ENCODE results near the gene GRAMD2B. TPM values are rescaled to one million over a fixed set of nuclear protein-coding genes. Genes with fewer than 3 reads are reported as not detected.

Gene GRAMD2B
- total RNA-seq, 1 experiment from 2014 or later, result 33.6 TPM

DNA sequence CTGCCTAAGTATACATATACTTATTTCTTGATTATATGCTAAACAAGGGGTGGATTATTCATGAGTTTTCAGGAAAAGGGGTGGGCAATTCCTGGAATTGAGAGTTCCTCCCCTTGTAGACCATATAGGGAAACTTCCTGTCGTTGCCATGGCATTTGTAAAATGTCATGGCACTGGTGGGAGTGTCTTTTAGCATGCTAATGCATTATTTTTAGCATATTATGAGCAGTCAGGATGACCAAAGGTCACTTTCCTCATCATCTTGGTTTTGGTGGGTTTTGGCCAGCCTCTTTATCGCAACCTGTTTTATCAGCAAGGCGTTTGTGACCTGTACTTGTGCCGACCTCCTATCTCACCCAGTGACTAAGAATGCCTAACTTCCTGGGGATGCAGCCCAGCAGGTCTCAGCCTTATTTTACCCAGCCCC lies 90.9 kb downstream of the GRAMD2B start:
- H3K4me3 ChIP-seq (ENCODE audit: low read length), result no peak overlapping the region
- no peak for TF ChIP-seq EZH2phosphoT487 (IDR thresholded peaks at IDR 0.05; ENCODE audit: borderline replicate concordance, low read length)
- TF ChIP-seq, protein P1, sequence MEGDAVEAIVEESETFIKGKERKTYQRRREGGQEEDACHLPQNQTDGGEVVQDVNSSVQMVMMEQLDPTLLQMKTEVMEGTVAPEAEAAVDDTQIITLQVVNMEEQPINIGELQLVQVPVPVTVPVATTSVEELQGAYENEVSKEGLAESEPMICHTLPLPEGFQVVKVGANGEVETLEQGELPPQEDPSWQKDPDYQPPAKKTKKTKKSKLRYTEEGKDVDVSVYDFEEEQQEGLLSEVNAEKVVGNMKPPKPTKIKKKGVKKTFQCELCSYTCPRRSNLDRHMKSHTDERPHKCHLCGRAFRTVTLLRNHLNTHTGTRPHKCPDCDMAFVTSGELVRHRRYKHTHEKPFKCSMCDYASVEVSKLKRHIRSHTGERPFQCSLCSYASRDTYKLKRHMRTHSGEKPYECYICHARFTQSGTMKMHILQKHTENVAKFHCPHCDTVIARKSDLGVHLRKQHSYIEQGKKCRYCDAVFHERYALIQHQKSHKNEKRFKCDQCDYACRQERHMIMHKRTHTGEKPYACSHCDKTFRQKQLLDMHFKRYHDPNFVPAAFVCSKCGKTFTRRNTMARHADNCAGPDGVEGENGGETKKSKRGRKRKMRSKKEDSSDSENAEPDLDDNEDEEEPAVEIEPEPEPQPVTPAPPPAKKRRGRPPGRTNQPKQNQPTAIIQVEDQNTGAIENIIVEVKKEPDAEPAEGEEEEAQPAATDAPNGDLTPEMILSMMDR (conservative IDR thresholded peaks at IDR 0.05; ENCODE audit: low read depth, low read length), result no peak
- TF ChIP-seq EZH2 (IDR thresholded peaks at IDR 0.05; ENCODE audit: low read length, unreplicated experiment), result no peak
- no peaks in the 10 kb centered on the region for H3K9me2 ChIP-seq (replicated peaks; ENCODE audit: low read length)
- no peaks in the 10 kb centered on the region for H3K36me3 ChIP-seq (ENCODE audit: low read depth, low read length)
- no TSS peak for BruUV-seq (replicated peaks)
- H4K20me1 ChIP-seq (ENCODE audit: low read length), result no peaks in the 10 kb centered on the region
- DNase-seq, result no peak
- no peaks in the 10 kb centered on the region for H3K9me3 ChIP-seq (ENCODE audit: low read length)
- H3K27ac ChIP-seq (ENCODE audit: low read length), result no peak overlapping the region
- intact Hi-C loops (cut with micrococcal nuclease), result no loop called here
- POLR2A ChIA-PET (ENCODE audit: unreplicated experiment), result no interaction called here
- H3F3A ChIP-seq (ENCODE audit: low read length, unreplicated experiment), result no peaks in the 10 kb centered on the region
- no peak overlapping the region for H3K4me2 ChIP-seq (ENCODE audit: low read length)
- ATAC-seq, result no peak
- no peaks in the 10 kb centered on the region for H3K4me1 ChIP-seq (ENCODE audit: insufficient read depth, low read length)
- H2AFZ ChIP-seq (ENCODE audit: low read length), result no peak overlapping the region
- no peaks in the 10 kb centered on the region for H3K79me2 ChIP-seq (ENCODE audit: low read length)
- no peak overlapping the region for H3K9ac ChIP-seq (ENCODE audit: low read length)
- H3K27me3 ChIP-seq (ENCODE audit: low read length), result no peaks in the 10 kb centered on the region
- CTCF ChIA-PET, result no interaction called here

DNA sequence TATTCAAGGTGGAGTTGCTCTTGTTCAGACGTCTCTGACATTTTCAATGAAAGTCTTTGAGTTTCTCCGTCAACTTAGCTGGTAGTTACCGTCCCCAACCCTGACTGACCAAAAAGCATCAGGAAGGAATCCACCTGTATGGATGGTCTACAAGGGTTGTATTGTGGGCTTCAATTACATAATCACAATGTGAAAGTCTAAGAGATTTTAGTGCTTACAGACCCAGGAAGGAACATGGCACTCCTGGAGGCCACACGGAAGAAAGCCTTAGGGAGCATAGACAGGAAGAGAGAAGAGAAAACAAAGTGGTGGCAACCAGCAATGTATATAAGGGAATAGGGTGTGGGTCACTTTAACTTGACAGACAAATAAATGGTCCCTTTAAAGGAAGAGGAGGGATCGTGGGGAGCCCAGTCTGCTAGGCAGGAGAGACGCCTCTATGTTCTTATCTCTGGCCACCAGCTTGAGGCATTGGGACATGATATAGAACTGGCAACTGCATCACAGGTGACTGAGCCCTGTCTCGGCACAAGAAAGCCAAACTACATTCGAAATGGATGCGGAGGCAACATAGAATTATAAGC lies 91.4 kb downstream of the GRAMD2B start:
- Histone ChIP-seq H3K27ac (ENCODE audit: low read length) (no peak overlapping the region), H3F3A (ENCODE audit: low read length, unreplicated experiment) (no peaks in the 10 kb centered on the region), H3K9ac (ENCODE audit: low read length) (no peak overlapping the region), H3K4me1 (ENCODE audit: insufficient read depth, low read length) (no peaks in the 10 kb centered on the region), H3K79me2 (ENCODE audit: low read length) (no peaks in the 10 kb centered on the region), H4K20me1 (ENCODE audit: low read length) (no peaks in the 10 kb centered on the region), H3K9me2 (replicated peaks; ENCODE audit: low read length) (no peaks in the 10 kb centered on the region), H2AFZ (ENCODE audit: low read length) (no peak overlapping the region), H3K4me2 (ENCODE audit: low read length) (no peak overlapping the region), H3K4me3 (ENCODE audit: low read length) (no peak overlapping the region), H3K9me3 (ENCODE audit: low read length) (no peaks in the 10 kb centered on the region), H3K27me3 (ENCODE audit: low read length) (no peaks in the 10 kb centered on the region), H3K36me3 (ENCODE audit: low read depth, low read length) (no peaks in the 10 kb centered on the region)
- BruUV-seq (replicated peaks), result no TSS peak
- ATAC-seq (no peak), DNase-seq (no peak)
- CTCF ChIA-PET, result no interaction called here
- TF ChIP-seq EZH2phosphoT487 (IDR thresholded peaks at IDR 0.05; ENCODE audit: borderline replicate concordance, low read length), result no peak
- no peak for TF ChIP-seq EZH2 (IDR thresholded peaks at IDR 0.05; ENCODE audit: low read length, unreplicated experiment)
- TF ChIP-seq, protein P1 (conservative IDR thresholded peaks at IDR 0.05; ENCODE audit: low read depth, low read length), result no peak
- POLR2A ChIA-PET (ENCODE audit: unreplicated experiment), result no interaction called here
- intact Hi-C loops (cut with micrococcal nuclease), result no loop called here

DNA sequence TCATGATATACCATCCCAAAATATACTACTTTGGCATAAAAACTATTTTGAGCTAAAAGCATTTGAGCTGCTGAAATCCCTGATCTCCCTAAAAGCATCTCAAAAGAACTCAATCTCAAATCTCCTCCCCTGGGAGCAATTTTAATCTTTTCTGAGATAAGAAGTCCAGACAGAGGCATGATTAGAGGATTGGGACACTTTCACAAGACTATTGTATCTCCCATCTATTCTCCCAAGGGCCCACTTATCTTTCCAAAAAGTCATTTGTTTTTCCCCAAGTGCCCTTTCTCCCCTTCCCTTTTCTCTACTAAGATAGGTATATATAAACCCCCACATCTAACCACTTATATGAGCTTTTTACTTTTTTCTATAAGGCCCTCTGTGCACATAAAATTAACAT lies 92.1 kb downstream of the GRAMD2B start:
- Histone ChIP-seq H3K9me2 (replicated peaks; ENCODE audit: low read length) (no peaks in the 10 kb centered on the region), H3K36me3 (ENCODE audit: low read depth, low read length) (no peaks in the 10 kb centered on the region), H3K79me2 (ENCODE audit: low read length) (no peaks in the 10 kb centered on the region), H3K27ac (ENCODE audit: low read length) (no peak overlapping the region), H3K4me1 (ENCODE audit: insufficient read depth, low read length) (no peaks in the 10 kb centered on the region), H3K27me3 (ENCODE audit: low read length) (no peaks in the 10 kb centered on the region), H3K4me3 (ENCODE audit: low read length) (no peak overlapping the region), H3K4me2 (ENCODE audit: low read length) (no peak overlapping the region), H3F3A (ENCODE audit: low read length, unreplicated experiment) (no peaks in the 10 kb centered on the region), H3K9me3 (ENCODE audit: low read length) (no peaks in the 10 kb centered on the region), H4K20me1 (ENCODE audit: low read length) (no peaks in the 10 kb centered on the region), H3K9ac (ENCODE audit: low read length) (no peak overlapping the region), H2AFZ (ENCODE audit: low read length) (no peak overlapping the region)
- TF ChIP-seq, protein P1 (conservative IDR thresholded peaks at IDR 0.05; ENCODE audit: low read depth, low read length), result no peak
- TF ChIP-seq EZH2phosphoT487 (IDR thresholded peaks at IDR 0.05; ENCODE audit: borderline replicate concordance, low read length), result no peak
- no peak for TF ChIP-seq EZH2 (IDR thresholded peaks at IDR 0.05; ENCODE audit: low read length, unreplicated experiment)
- CTCF ChIA-PET, result no interaction called here
- intact Hi-C loops (cut with micrococcal nuclease), result no loop called here
- ATAC-seq (no peak), DNase-seq (no peak)
- BruUV-seq (replicated peaks), result no TSS peak
- POLR2A ChIA-PET (ENCODE audit: unreplicated experiment), result interaction anchor here (0.6 kb wide), 1 partner anchor 878 kb away, joined by 8 read pairs; no protein-coding TSS in a partner anchor
